A549 treated with Hydrocortisone at 1 μM for 4 hours (cell line): ENCODE data around the gene TOP2A. TPM values are rescaled to one million over a fixed set of nuclear protein-coding genes. Genes with fewer than 3 reads are reported as not detected.

ENCODE experiments used
- total RNA-seq: library from RNA; stranded (reverse); fragments of 200-300 nt; extraction: Qiagen RNA extraction; gene quantifications from 5 replicates; pipeline ENCODE4 v1.2.3, GENCODE V29; 2022

The TOP2A gene, protein sequence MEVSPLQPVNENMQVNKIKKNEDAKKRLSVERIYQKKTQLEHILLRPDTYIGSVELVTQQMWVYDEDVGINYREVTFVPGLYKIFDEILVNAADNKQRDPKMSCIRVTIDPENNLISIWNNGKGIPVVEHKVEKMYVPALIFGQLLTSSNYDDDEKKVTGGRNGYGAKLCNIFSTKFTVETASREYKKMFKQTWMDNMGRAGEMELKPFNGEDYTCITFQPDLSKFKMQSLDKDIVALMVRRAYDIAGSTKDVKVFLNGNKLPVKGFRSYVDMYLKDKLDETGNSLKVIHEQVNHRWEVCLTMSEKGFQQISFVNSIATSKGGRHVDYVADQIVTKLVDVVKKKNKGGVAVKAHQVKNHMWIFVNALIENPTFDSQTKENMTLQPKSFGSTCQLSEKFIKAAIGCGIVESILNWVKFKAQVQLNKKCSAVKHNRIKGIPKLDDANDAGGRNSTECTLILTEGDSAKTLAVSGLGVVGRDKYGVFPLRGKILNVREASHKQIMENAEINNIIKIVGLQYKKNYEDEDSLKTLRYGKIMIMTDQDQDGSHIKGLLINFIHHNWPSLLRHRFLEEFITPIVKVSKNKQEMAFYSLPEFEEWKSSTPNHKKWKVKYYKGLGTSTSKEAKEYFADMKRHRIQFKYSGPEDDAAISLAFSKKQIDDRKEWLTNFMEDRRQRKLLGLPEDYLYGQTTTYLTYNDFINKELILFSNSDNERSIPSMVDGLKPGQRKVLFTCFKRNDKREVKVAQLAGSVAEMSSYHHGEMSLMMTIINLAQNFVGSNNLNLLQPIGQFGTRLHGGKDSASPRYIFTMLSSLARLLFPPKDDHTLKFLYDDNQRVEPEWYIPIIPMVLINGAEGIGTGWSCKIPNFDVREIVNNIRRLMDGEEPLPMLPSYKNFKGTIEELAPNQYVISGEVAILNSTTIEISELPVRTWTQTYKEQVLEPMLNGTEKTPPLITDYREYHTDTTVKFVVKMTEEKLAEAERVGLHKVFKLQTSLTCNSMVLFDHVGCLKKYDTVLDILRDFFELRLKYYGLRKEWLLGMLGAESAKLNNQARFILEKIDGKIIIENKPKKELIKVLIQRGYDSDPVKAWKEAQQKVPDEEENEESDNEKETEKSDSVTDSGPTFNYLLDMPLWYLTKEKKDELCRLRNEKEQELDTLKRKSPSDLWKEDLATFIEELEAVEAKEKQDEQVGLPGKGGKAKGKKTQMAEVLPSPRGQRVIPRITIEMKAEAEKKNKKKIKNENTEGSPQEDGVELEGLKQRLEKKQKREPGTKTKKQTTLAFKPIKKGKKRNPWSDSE (N-terminal part only)
- 183 to 274 TPM (median 213 TPM) in 5 replicates for total RNA-seq

DNA sequence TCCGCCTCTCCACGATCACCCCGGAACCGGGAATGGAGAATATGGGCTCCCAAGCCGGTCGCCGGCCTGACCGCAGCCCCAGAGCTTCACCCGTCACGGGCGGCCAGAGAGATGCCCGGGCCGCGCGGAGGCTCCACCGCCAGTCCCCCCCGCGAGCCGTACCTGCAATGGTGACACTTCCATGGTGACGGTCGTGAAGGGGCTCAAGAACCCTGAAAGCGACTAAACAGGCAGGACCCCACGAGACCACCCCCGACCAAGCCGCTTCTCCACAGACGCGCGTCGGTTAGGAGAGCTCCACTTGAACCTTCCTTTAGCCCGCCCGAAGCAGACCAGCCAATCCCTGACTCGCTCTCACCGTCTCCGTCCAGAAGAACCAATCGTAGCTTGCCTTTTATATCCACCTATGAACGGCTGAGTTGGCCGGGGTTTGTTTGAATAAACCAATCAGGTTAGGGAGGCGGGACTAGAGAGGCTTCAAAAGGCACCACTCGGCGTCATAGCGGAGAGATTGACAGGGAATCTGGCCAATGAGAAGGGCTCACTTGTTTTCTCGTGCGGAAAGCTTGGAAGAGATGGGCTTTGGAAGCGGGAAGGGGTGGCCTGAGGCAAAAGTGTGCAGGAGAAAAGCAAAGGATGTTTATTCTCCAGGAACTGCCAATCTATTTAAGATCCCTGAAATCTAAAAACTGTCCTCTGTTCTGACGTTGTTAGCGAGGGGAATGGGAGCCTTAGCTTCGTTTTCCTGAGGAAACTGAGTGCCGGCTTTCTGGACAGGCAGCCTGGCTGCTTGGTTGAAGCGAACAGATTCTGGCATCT is at the start of gene TOP2A:
Gene TOP2A, minus strand, starts transcription at position 288 of the 819 bp plus-strand sequence. Its CDS starts 105 bp downstream, at position 183.

DNA sequence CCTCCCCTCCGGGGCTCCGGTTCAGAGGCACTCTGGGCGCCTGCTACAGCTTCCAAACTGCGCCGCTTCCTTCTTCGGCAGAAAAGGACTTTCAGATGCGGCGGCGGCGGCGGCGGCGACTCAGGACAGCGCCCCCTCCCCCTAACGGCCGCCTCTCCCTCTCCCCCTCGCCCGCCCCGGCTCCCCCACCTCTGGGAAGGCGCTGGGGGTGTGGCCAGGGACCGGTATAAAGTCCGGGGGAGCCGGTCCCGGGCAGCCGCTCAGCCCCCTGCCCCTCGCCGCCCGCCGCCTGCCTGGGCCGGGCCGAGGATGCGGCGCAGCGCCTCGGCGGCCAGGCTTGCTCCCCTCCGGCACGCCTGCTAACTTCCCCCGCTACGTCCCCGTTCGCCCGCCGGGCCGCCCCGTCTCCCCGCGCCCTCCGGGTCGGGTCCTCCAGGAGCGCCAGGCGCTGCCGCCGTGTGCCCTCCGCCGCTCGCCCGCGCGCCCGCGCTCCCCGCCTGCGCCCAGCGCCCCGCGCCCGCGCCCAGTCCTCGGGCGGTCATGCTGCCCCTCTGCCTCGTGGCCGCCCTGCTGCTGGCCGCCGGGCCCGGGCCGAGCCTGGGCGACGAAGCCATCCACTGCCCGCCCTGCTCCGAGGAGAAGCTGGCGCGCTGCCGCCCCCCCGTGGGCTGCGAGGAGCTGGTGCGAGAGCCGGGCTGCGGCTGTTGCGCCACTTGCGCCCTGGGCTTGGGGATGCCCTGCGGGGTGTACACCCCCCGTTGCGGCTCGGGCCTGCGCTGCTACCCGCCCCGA is 25.7 kb upstream of the TOP2A start, which contains the start of gene IGFBP4:
Gene IGFBP4, plus strand, starts transcription at position 255 of the 792 bp plus-strand sequence. Its CDS starts 286 bp downstream, at position 541.

GRCh38 chr17:40364121-40364861 is 53.4 kb downstream of the TOP2A start, which contains the start of gene GJD3:
Gene GJD3, minus strand, starts transcription at chr17:40364737. Its CDS starts 922 bp downstream, at chr17:40363815.

Other genes with a start within 250 kb of the TOP2A start
- 2.2 to 3.0 TPM (median 2.8 TPM) in 5 replicates for gene RAPGEFL1, start 240.4 kb downstream of the TOP2A start, total RNA-seq
- gene WIPF2, start 198.6 kb downstream of the TOP2A start, total RNA-seq: 18.2 to 23.5 TPM (median 21.5 TPM) in 5 replicates
- 46.8 to 55.1 TPM (median 50.8 TPM) in 5 replicates for gene CDC6, start 130.0 kb downstream of the TOP2A start, total RNA-seq
- gene RARA, start 108.7 kb downstream of the TOP2A start, total RNA-seq: 40.3 to 48.3 TPM (median 42.5 TPM) in 5 replicates
- 0.80 to 1.4 TPM (median 0.96 TPM) in 5 replicates for gene GJD3, start 53.2 kb downstream of the TOP2A start, total RNA-seq
- gene IGFBP4, start 25.6 kb upstream of the TOP2A start, total RNA-seq: 2,310 to 2,905 TPM (median 2,776 TPM) in 5 replicates
- 192 to 284 TPM (median 275 TPM) in 5 replicates for gene TNS4, start 83.7 kb upstream of the TOP2A start, total RNA-seq
- gene CCR7, start 147.6 kb upstream of the TOP2A start, total RNA-seq: 0.73 to 1.5 TPM (median 0.97 TPM) in 5 replicates
- 103 to 112 TPM (median 105 TPM) in 5 replicates for gene SMARCE1, start 229.9 kb upstream of the TOP2A start, total RNA-seq
- 0.31 to 0.58 TPM (median 0.43 TPM) in 4 of 5 replicates, not detected in the other for gene KRT222, start 247.3 kb upstream of the TOP2A start, total RNA-seq